Endothelial cell of hepatic sinusoid (primary cell): Measurements from ENCODE around the gene PEX5L.

Experiments
- in situ Hi-C: cut with HindIII; loops from 2 replicates; pipeline ENCODE4 v1.10.0; 2017; ENCODE audit warnings: low sequenced_read_pairs

PEX5L gene

DNA sequence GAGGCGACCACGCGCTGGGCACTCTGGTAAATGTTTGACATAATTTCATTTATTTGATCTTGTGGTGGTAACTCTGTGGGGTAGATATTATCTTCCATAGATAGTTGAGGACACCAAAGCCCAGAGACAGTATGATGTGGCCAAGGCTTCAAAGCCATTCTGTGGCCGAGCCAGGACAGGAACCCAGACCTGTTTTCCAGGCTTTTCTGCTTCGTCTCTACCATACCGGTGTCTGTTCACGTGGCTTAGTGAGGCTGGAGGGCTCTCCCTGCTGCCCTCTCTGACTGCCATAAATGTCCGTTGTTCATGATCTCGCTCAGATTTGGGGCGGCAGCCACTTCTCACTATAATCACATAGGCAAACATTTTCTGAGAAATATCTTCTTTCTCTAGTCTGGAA lies 134.7 kb downstream of the PEX5L start:
- in situ Hi-C loops: no loop called here

GRCh38 chr3:179898024-179898423 lies 138.7 kb downstream of the PEX5L start:
- in situ Hi-C loops: no loop called here

GRCh38 chr3:179897231-179897630 lies 139.5 kb downstream of the PEX5L start:
- in situ Hi-C loops: no loop called here

GRCh38 chr3:179896507-179896906 lies 140.2 kb downstream of the PEX5L start:
- in situ Hi-C loops: no loop called here

DNA sequence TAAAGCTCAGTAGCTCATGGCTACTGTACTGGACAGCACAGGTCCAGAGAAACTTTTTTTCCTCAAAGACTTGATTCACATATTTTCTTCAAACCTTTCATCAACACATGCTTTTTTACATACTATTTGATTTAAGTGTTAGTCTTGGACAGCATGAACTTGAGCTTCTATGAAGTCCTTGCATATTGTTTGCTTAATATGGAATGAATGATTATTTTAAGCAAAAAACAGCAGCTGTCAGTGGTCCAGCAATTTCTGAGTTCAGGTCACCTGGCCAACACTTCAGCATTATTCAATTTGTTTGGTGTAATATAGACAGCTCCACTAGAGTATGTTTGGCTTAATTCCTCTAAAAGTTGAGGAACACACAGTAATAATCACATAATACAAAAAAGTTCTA lies 141.4 kb downstream of the PEX5L start:
- in situ Hi-C loops: no loop called here

GRCh38 chr3:179887295-179887943 lies 149.3 kb downstream of the PEX5L start:
- in situ Hi-C loops: no loop called here

GRCh38 chr3:179885950-179886349 lies 150.8 kb downstream of the PEX5L start:
- in situ Hi-C loops: no loop called here

GRCh38 chr3:179884136-179884535 lies 152.6 kb downstream of the PEX5L start:
- in situ Hi-C loops: no loop called here

DNA sequence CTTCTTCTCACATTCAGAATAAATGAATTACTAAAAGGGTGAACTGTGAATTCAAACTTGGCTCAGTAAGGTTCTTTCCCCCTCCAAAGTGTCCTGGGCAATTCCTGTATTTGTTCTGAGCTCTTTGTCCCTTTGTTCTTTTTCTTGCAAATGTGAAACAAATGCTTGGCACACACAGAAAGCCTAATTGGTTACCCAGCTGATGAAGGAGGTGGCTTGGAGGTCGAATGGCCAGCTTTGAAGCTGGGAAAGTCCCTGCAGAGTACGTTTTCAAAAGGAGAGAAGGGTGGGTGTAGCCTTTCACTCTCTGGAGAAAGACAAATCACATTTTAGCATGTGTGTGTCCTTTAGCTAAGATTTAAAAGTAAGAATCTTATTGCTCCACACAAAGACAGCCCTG lies 154.4 kb downstream of the PEX5L start:
- in situ Hi-C loops: no loop called here

DNA sequence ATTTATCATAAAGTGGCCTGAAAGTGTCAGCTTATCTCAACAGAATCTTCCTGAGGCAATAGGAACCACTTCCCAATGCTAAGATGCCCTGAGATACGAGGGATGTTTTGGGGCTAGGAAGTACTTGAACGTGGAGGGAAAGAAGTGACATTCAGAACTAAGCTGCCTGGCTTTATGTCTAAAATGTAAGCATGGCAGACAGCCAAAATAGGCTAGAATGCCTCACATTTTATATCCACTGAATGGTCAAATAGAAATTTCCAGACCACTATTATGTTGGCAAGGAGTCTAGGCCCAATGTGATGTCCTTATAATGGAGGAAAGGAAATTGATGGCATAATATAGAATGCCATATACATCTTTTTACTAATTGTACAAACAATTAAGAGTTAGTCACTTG lies 154.9 kb downstream of the PEX5L start:
- in situ Hi-C loops: no loop called here

DNA sequence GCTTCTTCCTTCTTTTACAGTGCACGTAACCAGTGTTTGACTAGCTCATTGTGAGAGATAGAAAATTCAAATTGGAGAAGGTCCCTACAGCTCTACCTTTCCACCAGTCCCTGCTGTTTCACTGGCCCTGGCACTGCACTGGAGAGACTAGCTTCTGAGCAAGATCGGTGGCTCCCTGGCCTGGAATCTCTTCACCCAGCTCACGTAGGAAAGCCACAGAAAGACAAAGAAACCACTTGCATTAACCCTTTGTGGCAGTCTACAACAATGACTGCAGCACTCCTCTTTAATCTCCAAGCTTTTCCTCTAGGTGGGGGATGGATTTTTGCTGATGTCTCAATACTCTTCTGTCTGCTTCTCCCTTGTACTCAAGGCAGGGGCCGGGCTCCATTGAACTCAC lies 155.9 kb downstream of the PEX5L start:
- in situ Hi-C loops: no loop called here

DNA sequence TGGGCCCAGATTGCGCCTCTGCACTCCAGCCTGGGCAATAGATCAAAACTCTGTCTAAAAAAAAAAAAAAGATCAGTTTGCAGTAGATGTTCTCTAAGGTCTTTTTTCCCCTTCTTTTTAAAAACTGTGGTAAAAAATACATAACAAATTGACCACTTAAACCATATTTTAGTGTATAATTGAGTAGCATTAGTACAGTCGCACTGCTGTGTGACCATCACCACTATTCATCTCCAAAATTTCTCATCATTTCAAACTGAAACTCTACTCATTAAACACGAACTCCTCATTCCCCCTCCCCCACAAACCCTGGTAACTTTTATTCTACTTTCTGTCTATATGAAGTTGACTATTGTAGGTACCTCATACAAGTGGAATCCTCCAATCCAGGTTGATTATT lies 160.3 kb downstream of the PEX5L start:
- in situ Hi-C loops: no loop called here

DNA sequence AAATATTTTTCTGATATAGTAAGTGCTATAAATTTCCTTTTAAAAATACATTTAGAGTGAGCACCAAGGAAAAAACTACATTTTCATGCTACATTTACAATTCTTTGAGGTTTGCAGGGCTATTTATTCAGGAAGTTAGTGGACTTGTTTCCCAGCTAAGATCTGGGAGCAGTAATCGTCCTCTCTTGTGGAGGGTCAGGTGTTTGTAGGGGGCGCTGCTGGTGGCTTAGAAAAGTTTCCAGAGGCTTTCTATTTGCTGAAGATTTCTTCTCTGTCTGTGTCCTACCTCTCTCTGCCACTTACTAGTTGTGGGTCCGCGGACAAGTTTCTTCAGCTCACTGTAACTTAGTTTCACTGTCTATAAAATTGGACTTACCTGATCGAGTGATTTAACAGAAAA lies 163.9 kb downstream of the PEX5L start:
- in situ Hi-C loops: no loop called here

- in situ Hi-C loops: no loop called here
Measured at GRCh38 chr3:179871782-179872181, 165.0 kb downstream of the PEX5L start.

DNA sequence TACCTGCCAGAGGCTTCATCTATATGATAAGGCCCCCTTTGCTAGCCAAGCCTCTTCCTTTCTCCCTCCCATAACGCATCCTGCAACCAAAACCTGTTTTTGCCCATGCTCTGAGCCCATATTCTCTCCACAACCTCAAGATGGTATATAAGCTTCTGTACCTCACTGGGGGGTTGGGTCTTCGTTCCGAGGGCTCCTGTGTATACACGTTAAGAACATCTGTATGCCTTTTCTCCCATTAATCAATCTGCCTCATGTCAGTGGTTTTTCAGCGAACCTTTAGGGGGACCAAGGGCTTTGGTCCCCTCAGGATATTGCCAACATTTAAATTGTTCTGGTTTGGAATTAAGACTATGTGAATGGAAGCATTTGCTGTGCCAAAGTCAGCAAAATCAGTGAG lies 168.0 kb downstream of the PEX5L start:
- in situ Hi-C loops: no loop called here

- in situ Hi-C loops: no loop called here
Measured at GRCh38 chr3:179867961-179868360, 168.8 kb downstream of the PEX5L start.

- in situ Hi-C loops: no loop called here
Measured at GRCh38 chr3:179865861-179866505, 170.8 kb downstream of the PEX5L start.

DNA sequence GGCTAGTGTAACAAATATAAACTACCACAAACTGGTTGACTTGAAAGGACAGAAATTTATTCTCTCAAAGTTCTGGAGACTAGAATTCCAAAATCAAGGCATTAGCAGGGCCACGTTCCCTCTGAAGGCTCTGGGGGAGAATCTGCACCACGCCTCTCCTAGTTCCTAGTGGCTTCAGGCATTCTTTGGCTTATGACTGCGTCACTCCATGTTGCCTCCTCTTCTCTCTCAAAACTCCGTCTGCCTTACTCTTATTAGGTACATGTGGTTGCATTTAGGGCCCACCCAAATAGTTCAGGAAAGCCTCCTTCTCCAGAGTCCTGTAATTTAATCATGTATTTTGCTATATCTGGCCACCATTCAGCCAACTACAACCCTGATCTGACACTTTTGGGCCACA lies 174.8 kb downstream of the PEX5L start:
- in situ Hi-C loops: no loop called here

- in situ Hi-C loops: no loop called here
Measured at GRCh38 chr3:179861292-179861691, 175.4 kb downstream of the PEX5L start.

- in situ Hi-C loops: no loop called here
Measured at GRCh38 chr3:179860275-179861107, 176.2 kb downstream of the PEX5L start.

- in situ Hi-C loops: no loop called here
Measured at GRCh38 chr3:179853176-179853575, 183.6 kb downstream of the PEX5L start.
